GM12878 (cell line): ENCODE results near the gene SH2B3. TPM values are rescaled to one million over a fixed set of nuclear protein-coding genes. Genes with fewer than 3 reads are reported as not detected.
A peak's percentile ranks its signal among the peaks of the same experiment; 100 is the strongest.

ENCODE experiments used
- ATAC-seq: fragments of 200-7000 bp; cut with Tn5 transposase; 3 replicates; pipeline ENCODE4 v1.9.1; 2020; ENCODE audit warnings: mild to moderate bottlenecking, moderate library complexity
- BruUV-seq: library from RNA; stranded (reverse); fragments of 400-500 nt; replicated peaks from 2 replicates; lab custom pipeline; 2021; lab: Mats Ljungman, UMichigan
- CTCF ChIA-PET: fragments of 300-600 bp; sonication (Branson Sonifier 250); formaldehyde crosslinking; extraction: SDS; loops from one replicate; lab custom pipeline; 2021; ENCODE audit warnings: inconsistent platforms; lab: Yijun Ruan, JAX
- POLR2A ChIA-PET: fragments of 350-600 bp; formaldehyde crosslinking; extraction: SDS; loops from one replicate; lab custom pipeline; 2021; ENCODE audit warnings: inconsistent platforms; lab: Charles Lee
- RAD21 ChIA-PET: fragments of 300-600 bp; sonication (Branson Sonifier 250); formaldehyde crosslinking; loops from one replicate; lab custom pipeline; 2023; ENCODE audit warnings: antibody characterized with exemption; ENCODE audit not compliant: unreplicated experiment; lab: Charles Lee
- SMC1A ChIA-PET: fragments of 300-600 bp; sonication (Branson Sonifier 250); formaldehyde crosslinking; loops from one replicate; lab custom pipeline; 2023; ENCODE audit not compliant: unreplicated experiment, uncharacterized antibody; lab: Charles Lee
- DNase-seq: peaks from one replicate; pipeline ENCODE4 v3.0.0-alpha.2; 2011; ENCODE audit warnings: low read depth, low spot score
- FAIRE-seq: peaks from 3 replicates; lab custom pipeline; 2011; peaks lifted over from hg19 to GRCh38; lab: Jason Lieb, UNC
- H2AFZ ChIP-seq: 2 replicates; pipeline ENCODE4 v1.6.0; 2011; ENCODE audit warnings: low read depth, low read length, control low read depth; ENCODE audit not compliant: control insufficient read depth
- H3K27ac ChIP-seq: 2 replicates; pipeline ENCODE4 v1.5.1; 2011; ENCODE audit warnings: control low read depth; ENCODE audit not compliant: control insufficient read depth, insufficient read depth
- H3K27me3 ChIP-seq, 2 experiments: replicated peaks in 1 of 2; 2 replicates each; pipeline versions ENCODE4 v1.6.0 to v1.6.1; 2011; ENCODE audit warnings: low read length in 1 of 2; ENCODE audit not compliant: control insufficient read depth in 2 of 2, insufficient read depth in 2 of 2
- H3K36me3 ChIP-seq, 2 experiments: 2 replicates each; pipeline ENCODE4 v1.5.1; 2011; ENCODE audit warnings: low read length in 1 of 2; ENCODE audit not compliant: control insufficient read depth in 2 of 2, insufficient read depth in 2 of 2
- H3K4me1 ChIP-seq: 2 replicates; pipeline ENCODE4 v1.6.1; 2011; ENCODE audit warnings: mild to moderate bottlenecking, low read length, moderate library complexity, mixed read lengths; ENCODE audit not compliant: control insufficient read depth, insufficient read depth
- H3K4me2 ChIP-seq: 2 replicates; pipeline ENCODE4 v1.6.0; 2011; ENCODE audit warnings: control low read depth; ENCODE audit not compliant: control insufficient read depth, insufficient read depth
- H3K4me3 ChIP-seq: fragments of 200-600 bp; sonication (generic); 2 replicates; pipeline ENCODE4 v1.5.1; 2016
- H3K79me2 ChIP-seq: 2 replicates; pipeline ENCODE4 v1.6.0; 2011; ENCODE audit warnings: low read length; ENCODE audit not compliant: control insufficient read depth, insufficient read depth
- H3K9ac ChIP-seq: 2 replicates; pipeline ENCODE4 v1.8.0; 2011; ENCODE audit warnings: low read length, control low read depth, mixed read lengths; ENCODE audit not compliant: control insufficient read depth, insufficient read depth
- H3K9me3 ChIP-seq: replicated peaks from 3 replicates; pipeline ENCODE4 v1.5.1; 2011; ENCODE audit warnings: mild to moderate bottlenecking, low read length; ENCODE audit not compliant: control insufficient read depth, insufficient read depth
- H4K20me1 ChIP-seq: 2 replicates; pipeline ENCODE4 v1.6.0; 2011; ENCODE audit not compliant: control insufficient read depth, insufficient read depth
- ATF7 ChIP-seq: fragments of 450-650 bp; IDR thresholded peaks from 2 replicates; pipeline ENCODE4 v1.6.1; 2016; ENCODE audit warnings: low read depth, mild to moderate bottlenecking
- CEBPZ ChIP-seq: fragments of 150-350 bp; IDR thresholded peaks from 2 replicates; pipeline ENCODE4 v1.6.1; 2016; ENCODE audit warnings: low read depth, low read length
- CHD1 ChIP-seq: IDR thresholded peaks from 2 replicates; pipeline ENCODE4 v1.6.1; 2012; ENCODE audit warnings: low read depth, low read length, improper control_type of control experiment
- CHD4 ChIP-seq: fragments of 200-600 bp; sonication (generic); IDR thresholded peaks from 2 replicates; pipeline ENCODE4 v1.6.1; 2016; ENCODE audit warnings: mild to moderate bottlenecking
- EP300 ChIP-seq, 2 experiments: fragments of 150-350 bp in 1 of 2; IDR thresholded peaks; 2 replicates each; pipeline ENCODE4 v1.6.1; 2011 to 2012; ENCODE audit warnings: low read depth in 2 of 2, low read length in 2 of 2, borderline replicate concordance in 1 of 2, improper control_type of control experiment in 1 of 2, inconsistent platforms in 1 of 2; ENCODE audit not compliant: control insufficient read depth in 1 of 2
- IRF5 ChIP-seq: fragments of 450-650 bp; IDR thresholded peaks from 2 replicates; pipeline ENCODE4 v1.6.1; 2017; ENCODE audit warnings: borderline replicate concordance
- KLF5 ChIP-seq: fragments of 450-650 bp; IDR thresholded peaks from 2 replicates; pipeline ENCODE4 v1.6.1; 2014; ENCODE audit warnings: mild to moderate bottlenecking; ENCODE audit not compliant: partially characterized antibody
- LARP7 ChIP-seq: fragments of 450-650 bp; IDR thresholded peaks from 2 replicates; pipeline ENCODE4 v1.6.1; 2017; ENCODE audit warnings: mild to moderate bottlenecking
- MAX ChIP-seq: IDR thresholded peaks from 2 replicates; pipeline ENCODE4 v1.6.1; 2012; ENCODE audit warnings: low read depth, low read length, improper control_type of control experiment
- NFXL1 ChIP-seq: fragments of 450-650 bp; IDR thresholded peaks from 2 replicates; pipeline ENCODE4 v1.6.1; 2017; ENCODE audit warnings: antibody characterized with exemption, mild to moderate bottlenecking, borderline replicate concordance
- SIX5 ChIP-seq: IDR thresholded peaks from 2 replicates; pipeline ENCODE4 v1.6.1; 2011; ENCODE audit warnings: mild to moderate bottlenecking, low read depth, low read length, moderate library complexity; ENCODE audit not compliant: severe bottlenecking
- SREBF1 ChIP-seq: IDR thresholded peaks from 2 replicates; pipeline ENCODE4 v1.6.1; 2012; ENCODE audit warnings: mild to moderate bottlenecking, low read length
- SREBF2 ChIP-seq: IDR thresholded peaks from 2 replicates; pipeline ENCODE4 v1.6.1; 2012; ENCODE audit warnings: mild to moderate bottlenecking, low read length
- STAT1 ChIP-seq: fragments of 450-650 bp; conservative IDR thresholded peaks from 2 replicates; pipeline ENCODE4 v1.6.1; 2014; ENCODE audit warnings: antibody characterized with exemption, mild to moderate bottlenecking
- USF2 ChIP-seq: IDR thresholded peaks from 2 replicates; pipeline ENCODE4 v1.6.1; 2011; ENCODE audit warnings: low read depth, low read length, improper control_type of control experiment, borderline replicate concordance
- ZNF217 ChIP-seq: fragments of 450-650 bp; IDR thresholded peaks from 2 replicates; pipeline ENCODE4 v1.6.1; 2017; ENCODE audit warnings: antibody characterized with exemption, mild to moderate bottlenecking
- ZZZ3 ChIP-seq: IDR thresholded peaks from 2 replicates; pipeline ENCODE4 v1.6.1; 2011; ENCODE audit warnings: low read depth; ENCODE audit not compliant: control insufficient read depth, insufficient read length
- WGBS: methylation state at CpG from one replicate; pipeline ENCODE4 v1.1.6; 2016; ENCODE audit warnings: low lambda C conversion rate; ENCODE audit not compliant: insufficient replicate concordance, insufficient coverage; ENCODE audit errors: missing lambda C conversion rate; 5-methylcytosine and 5-hydroxymethylcytosine counted together
- in situ Hi-C: fragments of 300-500 bp; cut with MboI; formaldehyde crosslinking; loops from 9 replicates; pipeline ENCODE4 v1.14.3; 2018; ENCODE audit warnings: mixed read lengths
- intact Hi-C: fragments of 100-400 bp; cut with micrococcal nuclease; formaldehyde crosslinking; loops from one replicate; pipeline ENCODE4 v1.14.2; 2022; ENCODE audit not compliant: unreplicated experiment
- polyA plus RNA-seq, 11 experiments: library from polyadenylated mRNA; depleted of rRNA in 4 of 11; unstranded in 6 of 11; stranded (reverse) in 5 of 11; fragments of >200 nt; fragmentation: Nextera tagmentation in 4 of 11; fragmentation: Illumina TruSeq in 1 of 11; extraction: Ambion mirVana in 4 of 11; extraction: Trizol in 1 of 11; gene quantifications; 1 replicate in 1 of 11; 2 replicates in 10 of 11; pipeline versions ENCODE4 v1.2.1 to v1.2.3, GENCODE V29; 2011 to 2016; ENCODE audit warnings: inconsistent platforms in 2 of 11, missing spikeins in 2 of 11, low read depth in 1 of 11
- total RNA-seq, 4 experiments: library from RNA; depleted of rRNA in 3 of 4; stranded (reverse); fragments of >200 nt in 3 of 4; fragmentation: Illumina TruSeq in 1 of 4; extraction: Trizol in 1 of 4; gene quantifications; 2 replicates each; pipeline versions ENCODE4 v1.2.1 to v1.2.3, GENCODE V29; 2013 to 2021

Gene SH2B3
- total and polyA plus RNA-seq, 10 of the 15 experiments (the other 5 are each of a cell fraction or from before 2014, with no cell fraction given), result 5.8 to 46.4 (median 23.3) TPM

GRCh38 chr12:111436266-111436665, 30.5 kb downstream of the SH2B3 start (continued):
- no peak for TF ChIP-seq IRF5
- no peak for TF ChIP-seq ZNF217
- no peak for TF ChIP-seq LARP7

- Histone ChIP-seq H3K79me2 (peaks cover 93% of the 10 kb centered on the region), H3K27me3 (no peaks in the 10 kb centered on the region), H3K27ac (peak overlapping the region; percentile 30), H3K4me1 (peaks cover 93% of the 10 kb centered on the region), H4K20me1 (no peaks in the 10 kb centered on the region; the same call in 1 of the 2 replicates), H3K9me3 (no peaks in the 10 kb centered on the region), H2AFZ (no peak overlapping the region), H3K9ac (no peak overlapping the region; the same call in 1 of the 2 replicates), H3K36me3 (peaks cover 20 to 23% of the 10 kb centered on the region in 2 experiments), H3K4me3 (no peak overlapping the region), H3K4me2 (no peak overlapping the region)
- FAIRE-seq, result no peak
- ChIA-PET POLR2A (no interaction called here), CTCF (interaction anchor here (3.6 kb wide), 1 partner anchor 14 kb away, joined by 21 read pairs; no protein-coding TSS in a partner anchor), SMC1A (interaction anchor here (0.6 to 1.1 kb wide), 3 partner anchors 15 to 389 kb away, joined by 3 to 5 read pairs (median 3); no protein-coding TSS in a partner anchor), RAD21 (interaction anchor here (2.1 to 22.6 kb wide), 2 partner anchors 15 to 32 kb away, joined by 5 to 804 read pairs; partner anchors contain the start of gene SH2B3)
- no peak for DNase-seq
- intact Hi-C loops, result no loop called here
- in situ Hi-C loops, result loop anchor here (25.0 kb wide), 1 partner anchor 1775 kb away; the partner anchor contains the start of gene TPCN1
- WGBS, result 61% methylated on average over 3 of the region's 4 CpGs
- no TSS peak for BruUV-seq
- no peak for ATAC-seq
- TF ChIP-seq SREBF2 (no peak), STAT1 (no peak), NFXL1 (no peak), CHD4 (no peak), KLF5 (no peak), USF2 (no peak), ATF7 (no peak), MAX (no peak), CEBPZ (no peak), EP300 (IDR thresholded peaks at IDR 0.05; ENCODE audit: borderline replicate concordance in 1 of 2, control insufficient read depth in 1 of 2, low read depth in 2 of 2, low read length in 2 of 2) (no peak), SREBF1 (no peak), LARP7 (no peak), ZNF217 (no peak), CHD1 (no peak), ZZZ3 (no peak), SIX5 (no peak)
Observed at GRCh38 chr12:111436811-111437210, 31.1 kb downstream of the SH2B3 start.
